ENCODE measurements around the gene GOLGA6L24. TPM values are rescaled to one million over a fixed set of nuclear protein-coding genes. Genes with fewer than 3 reads are reported as not detected.
"Not testable (repeated sequence)": the region's sequence is repeated elsewhere in the genome, so short reads cannot be mapped to it uniquely, and the experiment has no call there.

Gene GOLGA6L24
- total and polyA plus RNA-seq, 2 donors (not counting 1 experiment from before 2014, with no cell fraction given) = not detected

GRCh38 chr15:28321358-28322078 lies 36.4 kb downstream of the GOLGA6L24 start:
- H3K4me1 ChIP-seq (ENCODE audit: control insufficient read depth, extremely low read depth, insufficient read depth, low read length); H3K36me3 ChIP-seq (ENCODE audit: control insufficient read depth, insufficient read depth, low read length); H2AFZ ChIP-seq (ENCODE audit: low read length); DNase-seq (ENCODE audit: low read depth in 2 of 2); H3K9me3 ChIP-seq (ENCODE audit: control insufficient read depth, insufficient read depth, low read depth, low read length); H3K27me3 ChIP-seq (ENCODE audit: control insufficient read depth, insufficient read depth, low read length); H3K27ac ChIP-seq (ENCODE audit: insufficient read depth, low read length); H4K20me1 ChIP-seq (ENCODE audit: control insufficient read depth, extremely low read depth, insufficient read depth, low read length); H3K79me2 ChIP-seq (ENCODE audit: control insufficient read depth, insufficient read depth, low read length): not testable (repeated sequence)
- Histone ChIP-seq H3K4me2 (ENCODE audit: extremely low read depth, insufficient read depth, low read length) (peak overlapping the region; percentile 13), H3K9ac (ENCODE audit: insufficient read depth, low read length) (peak overlapping the region; percentile 16), H3K4me3 (replicated peaks in 1 of 4; ENCODE audit: control extremely low read depth in 1 of 4, insufficient read depth in 1 of 4, low read depth in 3 of 4, low read length in 4 of 4) (peak overlapping the region in 2 of 4 experiments; percentile 44 to 58)

DNA sequence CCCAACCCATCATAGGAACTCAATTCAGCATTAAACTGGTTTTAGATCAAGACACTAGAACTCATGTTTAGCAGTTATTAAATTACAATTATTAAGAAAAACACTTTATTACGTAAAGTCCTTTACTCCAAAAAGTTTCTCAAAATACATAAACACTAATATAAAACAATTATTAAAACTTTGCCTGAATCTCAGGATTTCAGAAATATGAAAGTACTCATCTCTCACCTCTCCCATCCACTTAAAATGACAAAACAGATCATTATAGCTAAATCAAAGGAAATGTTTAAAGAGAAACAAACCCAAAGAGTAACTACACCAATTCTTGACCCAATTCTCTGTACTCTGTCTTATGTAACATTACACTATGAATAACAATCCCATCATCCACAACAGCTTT lies 38.2 kb downstream of the GOLGA6L24 start:
- not testable (repeated sequence) for H3K9me3 ChIP-seq (ENCODE audit: control insufficient read depth, insufficient read depth, low read depth, low read length); H3K4me2 ChIP-seq (ENCODE audit: extremely low read depth, insufficient read depth, low read length); H3K9ac ChIP-seq (ENCODE audit: insufficient read depth, low read length); H3K79me2 ChIP-seq (ENCODE audit: control insufficient read depth, insufficient read depth, low read length); DNase-seq (ENCODE audit: low read depth in 2 of 2); H3K4me3 ChIP-seq (replicated peaks in 1 of 4; ENCODE audit: control extremely low read depth in 1 of 4, insufficient read depth in 1 of 4, low read depth in 3 of 4, low read length in 4 of 4); H4K20me1 ChIP-seq (ENCODE audit: control insufficient read depth, extremely low read depth, insufficient read depth, low read length); H3K27me3 ChIP-seq (ENCODE audit: control insufficient read depth, insufficient read depth, low read length); H3K4me1 ChIP-seq (ENCODE audit: control insufficient read depth, extremely low read depth, insufficient read depth, low read length); H2AFZ ChIP-seq (ENCODE audit: low read length); H3K27ac ChIP-seq (ENCODE audit: insufficient read depth, low read length); H3K36me3 ChIP-seq (ENCODE audit: control insufficient read depth, insufficient read depth, low read length)

GRCh38 chr15:28318828-28319227 lies 39.1 kb downstream of the GOLGA6L24 start:
- not testable (repeated sequence) for H3K79me2 ChIP-seq (ENCODE audit: control insufficient read depth, insufficient read depth, low read length); H3K4me3 ChIP-seq (replicated peaks in 1 of 4; ENCODE audit: control extremely low read depth in 1 of 4, insufficient read depth in 1 of 4, low read depth in 3 of 4, low read length in 4 of 4); H3K27ac ChIP-seq (ENCODE audit: insufficient read depth, low read length); H4K20me1 ChIP-seq (ENCODE audit: control insufficient read depth, extremely low read depth, insufficient read depth, low read length); H3K27me3 ChIP-seq (ENCODE audit: control insufficient read depth, insufficient read depth, low read length); H3K36me3 ChIP-seq (ENCODE audit: control insufficient read depth, insufficient read depth, low read length); H3K9me3 ChIP-seq (ENCODE audit: control insufficient read depth, insufficient read depth, low read depth, low read length); H3K4me1 ChIP-seq (ENCODE audit: control insufficient read depth, extremely low read depth, insufficient read depth, low read length); H2AFZ ChIP-seq (ENCODE audit: low read length); H3K9ac ChIP-seq (ENCODE audit: insufficient read depth, low read length); H3K4me2 ChIP-seq (ENCODE audit: extremely low read depth, insufficient read depth, low read length); DNase-seq (ENCODE audit: low read depth in 2 of 2)

GRCh38 chr15:28318122-28318521 lies 39.8 kb downstream of the GOLGA6L24 start:
- H3K4me3 ChIP-seq (replicated peaks in 1 of 4; ENCODE audit: control extremely low read depth in 1 of 4, insufficient read depth in 1 of 4, low read depth in 3 of 4, low read length in 4 of 4); H2AFZ ChIP-seq (ENCODE audit: low read length); H3K79me2 ChIP-seq (ENCODE audit: control insufficient read depth, insufficient read depth, low read length); H3K36me3 ChIP-seq (ENCODE audit: control insufficient read depth, insufficient read depth, low read length); H4K20me1 ChIP-seq (ENCODE audit: control insufficient read depth, extremely low read depth, insufficient read depth, low read length); H3K4me2 ChIP-seq (ENCODE audit: extremely low read depth, insufficient read depth, low read length); H3K9me3 ChIP-seq (ENCODE audit: control insufficient read depth, insufficient read depth, low read depth, low read length); H3K9ac ChIP-seq (ENCODE audit: insufficient read depth, low read length); H3K27me3 ChIP-seq (ENCODE audit: control insufficient read depth, insufficient read depth, low read length); H3K27ac ChIP-seq (ENCODE audit: insufficient read depth, low read length); H3K4me1 ChIP-seq (ENCODE audit: control insufficient read depth, extremely low read depth, insufficient read depth, low read length); DNase-seq (ENCODE audit: low read depth in 2 of 2): not testable (repeated sequence)

DNA sequence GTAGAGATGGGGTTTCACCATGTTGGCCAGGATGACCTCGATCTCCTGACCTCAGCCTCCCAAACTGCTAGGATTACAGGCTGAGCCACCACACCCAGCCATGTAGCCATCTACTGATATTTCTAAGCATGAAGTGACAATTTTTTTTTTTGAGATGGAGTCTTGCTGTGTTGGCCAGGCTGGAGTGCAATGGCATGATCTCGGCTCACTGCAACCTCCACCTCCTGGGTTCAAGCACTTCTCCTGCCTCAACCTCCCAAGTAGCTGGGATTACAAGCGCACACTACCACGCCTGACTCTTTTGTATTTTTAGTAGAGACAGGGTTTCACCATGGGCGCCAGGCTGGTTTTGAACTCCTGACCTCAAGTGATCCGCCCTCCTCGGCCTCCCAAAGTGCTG lies 40.9 kb downstream of the GOLGA6L24 start:
- H3K4me1 ChIP-seq (ENCODE audit: control insufficient read depth, extremely low read depth, insufficient read depth, low read length); H3K27me3 ChIP-seq (ENCODE audit: control insufficient read depth, insufficient read depth, low read length); H3K36me3 ChIP-seq (ENCODE audit: control insufficient read depth, insufficient read depth, low read length); H3K9ac ChIP-seq (ENCODE audit: insufficient read depth, low read length); H3K79me2 ChIP-seq (ENCODE audit: control insufficient read depth, insufficient read depth, low read length); H4K20me1 ChIP-seq (ENCODE audit: control insufficient read depth, extremely low read depth, insufficient read depth, low read length); H3K4me3 ChIP-seq (replicated peaks in 1 of 4; ENCODE audit: control extremely low read depth in 1 of 4, insufficient read depth in 1 of 4, low read depth in 3 of 4, low read length in 4 of 4); H2AFZ ChIP-seq (ENCODE audit: low read length); H3K27ac ChIP-seq (ENCODE audit: insufficient read depth, low read length); DNase-seq (ENCODE audit: low read depth in 2 of 2); H3K4me2 ChIP-seq (ENCODE audit: extremely low read depth, insufficient read depth, low read length); H3K9me3 ChIP-seq (ENCODE audit: control insufficient read depth, insufficient read depth, low read depth, low read length): not testable (repeated sequence)

GRCh38 chr15:28310454-28310853 lies 47.4 kb downstream of the GOLGA6L24 start:
- not testable (repeated sequence) for H2AFZ ChIP-seq (ENCODE audit: low read length); DNase-seq (ENCODE audit: low read depth in 2 of 2); H3K4me2 ChIP-seq (ENCODE audit: extremely low read depth, insufficient read depth, low read length); H3K4me3 ChIP-seq (replicated peaks in 1 of 4; ENCODE audit: control extremely low read depth in 1 of 4, insufficient read depth in 1 of 4, low read depth in 3 of 4, low read length in 4 of 4); H3K36me3 ChIP-seq (ENCODE audit: control insufficient read depth, insufficient read depth, low read length); H3K79me2 ChIP-seq (ENCODE audit: control insufficient read depth, insufficient read depth, low read length); H3K4me1 ChIP-seq (ENCODE audit: control insufficient read depth, extremely low read depth, insufficient read depth, low read length); H4K20me1 ChIP-seq (ENCODE audit: control insufficient read depth, extremely low read depth, insufficient read depth, low read length); H3K9ac ChIP-seq (ENCODE audit: insufficient read depth, low read length); H3K27me3 ChIP-seq (ENCODE audit: control insufficient read depth, insufficient read depth, low read length); H3K9me3 ChIP-seq (ENCODE audit: control insufficient read depth, insufficient read depth, low read depth, low read length); H3K27ac ChIP-seq (ENCODE audit: insufficient read depth, low read length)

DNA sequence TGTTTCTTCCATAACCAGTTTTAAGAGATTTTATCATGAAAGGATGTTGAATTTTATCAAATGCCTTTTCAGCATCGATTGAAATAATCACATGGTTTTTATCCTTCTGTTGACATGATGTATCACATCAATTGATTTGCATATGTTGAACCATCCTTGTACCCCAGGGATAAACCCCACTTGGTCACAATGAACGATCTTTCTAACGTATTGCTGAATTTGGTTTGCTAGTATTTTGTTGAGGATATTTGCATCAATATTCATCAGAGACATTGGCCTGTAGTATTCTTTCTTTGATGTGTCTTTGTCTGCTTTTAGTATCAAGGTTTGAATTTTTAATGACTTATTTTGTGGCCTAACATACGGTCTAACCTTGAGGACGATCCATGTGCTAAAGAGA lies 49.2 kb downstream of the GOLGA6L24 start:
- not testable (repeated sequence) for H3K27ac ChIP-seq (ENCODE audit: insufficient read depth, low read length); DNase-seq (ENCODE audit: low read depth in 2 of 2); H3K4me3 ChIP-seq (replicated peaks in 1 of 4; ENCODE audit: control extremely low read depth in 1 of 4, insufficient read depth in 1 of 4, low read depth in 3 of 4, low read length in 4 of 4)

More for the DNA sequence above, 49.2 kb downstream of the GOLGA6L24 start:
- not testable (repeated sequence) for H3K9me3 ChIP-seq (ENCODE audit: control insufficient read depth, insufficient read depth, low read depth, low read length); H3K27me3 ChIP-seq (ENCODE audit: control insufficient read depth, insufficient read depth, low read length); H4K20me1 ChIP-seq (ENCODE audit: control insufficient read depth, extremely low read depth, insufficient read depth, low read length); H3K4me1 ChIP-seq (ENCODE audit: control insufficient read depth, extremely low read depth, insufficient read depth, low read length); H2AFZ ChIP-seq (ENCODE audit: low read length); H3K36me3 ChIP-seq (ENCODE audit: control insufficient read depth, insufficient read depth, low read length); H3K79me2 ChIP-seq (ENCODE audit: control insufficient read depth, insufficient read depth, low read length); H3K9ac ChIP-seq (ENCODE audit: insufficient read depth, low read length); H3K4me2 ChIP-seq (ENCODE audit: extremely low read depth, insufficient read depth, low read length)
